SH-SY5Y (cell line): ENCODE measurements around the gene UCP2.

Experiments used
- GATA2 ChIP-seq: IDR thresholded peaks from 2 replicates; pipeline ENCODE4 v1.6.1; 2011; ENCODE audit warnings: mild to moderate bottlenecking, low read depth, low read length
- GATA3 ChIP-seq: IDR thresholded peaks from 2 replicates; pipeline ENCODE4 v1.6.1; 2011; ENCODE audit warnings: low read depth, mild to moderate bottlenecking, low read length, moderate library complexity

- TF ChIP-seq GATA2 (no peak), GATA3 (no peak)
These were observed at the start of gene UCP2 for GRCh38 chr11:73982595-73982989.
